ENCODE results near the gene MYBPH.
A peak's percentile ranks its signal among the peaks of the same experiment; 100 is the strongest.

Gene MYBPH

GRCh38 chr1:203129501-203130231 is 46.0 kb downstream of the MYBPH start:
- peak; percentile 95 for DNase-seq (ENCODE audit: low spot score)

DNA sequence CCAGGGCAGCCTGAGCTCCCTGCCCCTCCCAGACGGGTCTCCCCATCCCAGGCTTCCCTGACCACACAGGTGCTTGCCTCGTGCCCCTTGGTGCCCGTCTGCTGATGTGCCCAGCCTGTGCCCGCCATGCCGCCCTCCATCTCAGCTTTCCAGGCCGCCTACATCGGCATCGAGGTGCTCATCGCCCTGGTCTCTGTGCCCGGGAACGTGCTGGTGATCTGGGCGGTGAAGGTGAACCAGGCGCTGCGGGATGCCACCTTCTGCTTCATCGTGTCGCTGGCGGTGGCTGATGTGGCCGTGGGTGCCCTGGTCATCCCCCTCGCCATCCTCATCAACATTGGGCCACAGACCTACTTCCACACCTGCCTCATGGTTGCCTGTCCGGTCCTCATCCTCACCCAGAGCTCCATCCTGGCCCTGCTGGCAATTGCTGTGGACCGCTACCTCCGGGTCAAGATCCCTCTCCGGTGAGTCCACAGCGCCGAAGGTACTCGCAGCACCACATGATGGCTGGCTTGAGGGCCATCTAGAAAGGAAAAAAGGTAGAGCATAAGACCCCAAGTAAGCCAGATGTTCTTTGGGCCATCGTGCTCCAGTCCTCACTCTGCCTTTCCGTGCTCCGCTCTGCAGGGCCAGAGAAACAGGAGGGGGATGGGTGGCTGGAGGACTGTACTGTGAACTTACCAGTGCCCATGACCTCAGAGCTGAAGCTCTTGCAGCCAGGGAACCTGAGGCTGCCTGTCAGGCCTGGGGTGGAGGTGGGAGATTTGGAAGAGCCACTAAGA is 46.7 kb downstream of the MYBPH start:
- DNase-seq (ENCODE audit: low spot score) = peak; percentile 58

DNA sequence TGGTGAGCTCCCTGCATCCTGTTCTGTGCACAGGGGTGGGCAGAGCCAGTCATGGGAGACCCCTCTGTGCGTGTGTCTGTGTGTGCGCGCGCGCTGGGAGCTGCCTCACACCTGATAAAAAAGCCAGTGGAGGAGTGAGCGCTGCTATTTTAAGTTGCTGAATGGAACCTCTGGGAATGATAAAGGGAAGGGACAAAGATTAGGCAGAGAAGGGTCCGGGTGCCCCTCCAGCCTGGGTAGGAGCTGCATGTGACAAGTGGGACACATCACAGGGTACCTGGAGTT is 47.3 kb downstream of the MYBPH start:
- DNase-seq (ENCODE audit: low spot score) = no peak

DNA sequence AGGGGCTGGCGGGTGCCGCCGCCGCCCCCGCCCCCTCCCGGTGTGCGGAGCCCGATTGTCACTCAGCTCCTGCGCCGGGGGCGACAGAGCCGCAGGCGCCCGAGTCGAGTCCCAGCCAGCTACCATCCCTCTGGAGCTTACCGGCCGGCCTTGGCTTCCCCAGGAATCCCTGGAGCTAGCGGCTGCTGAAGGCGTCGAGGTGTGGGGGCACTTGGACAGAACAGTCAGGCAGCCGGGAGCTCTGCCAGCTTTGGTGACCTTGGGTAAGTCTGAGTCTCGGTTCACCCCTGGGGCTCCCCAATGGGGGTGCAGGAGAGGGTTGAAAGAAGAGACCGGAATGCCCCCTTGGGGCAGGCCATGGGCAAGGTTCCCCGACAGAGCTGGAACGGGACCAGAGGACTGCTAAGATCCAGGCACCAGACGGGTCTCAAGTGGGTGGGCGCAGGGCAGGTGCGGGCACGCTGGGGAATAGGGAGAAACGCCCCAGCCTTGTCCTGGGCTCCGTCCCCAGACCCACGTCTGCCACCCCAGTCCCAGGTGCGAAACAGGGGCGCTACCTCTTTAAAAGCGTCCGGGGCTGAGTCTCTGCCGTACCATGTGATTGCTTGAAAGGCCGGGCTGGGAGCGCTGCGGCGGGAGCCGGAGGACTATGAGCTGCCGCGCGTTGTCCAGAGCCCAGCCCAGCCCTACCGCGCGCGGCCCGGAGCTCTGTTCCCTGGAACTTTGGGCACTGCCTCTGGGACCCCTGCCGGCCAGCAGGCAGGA is 47.8 kb downstream of the MYBPH start, which contains the start of gene ADORA1:
Gene ADORA1, plus strand, starts transcription at position 61 of the 765 bp plus-strand sequence. CDS start 1,116 bp downstream, outside the sequence.
- peak; percentile 84 for DNase-seq (ENCODE audit: low spot score)

DNA sequence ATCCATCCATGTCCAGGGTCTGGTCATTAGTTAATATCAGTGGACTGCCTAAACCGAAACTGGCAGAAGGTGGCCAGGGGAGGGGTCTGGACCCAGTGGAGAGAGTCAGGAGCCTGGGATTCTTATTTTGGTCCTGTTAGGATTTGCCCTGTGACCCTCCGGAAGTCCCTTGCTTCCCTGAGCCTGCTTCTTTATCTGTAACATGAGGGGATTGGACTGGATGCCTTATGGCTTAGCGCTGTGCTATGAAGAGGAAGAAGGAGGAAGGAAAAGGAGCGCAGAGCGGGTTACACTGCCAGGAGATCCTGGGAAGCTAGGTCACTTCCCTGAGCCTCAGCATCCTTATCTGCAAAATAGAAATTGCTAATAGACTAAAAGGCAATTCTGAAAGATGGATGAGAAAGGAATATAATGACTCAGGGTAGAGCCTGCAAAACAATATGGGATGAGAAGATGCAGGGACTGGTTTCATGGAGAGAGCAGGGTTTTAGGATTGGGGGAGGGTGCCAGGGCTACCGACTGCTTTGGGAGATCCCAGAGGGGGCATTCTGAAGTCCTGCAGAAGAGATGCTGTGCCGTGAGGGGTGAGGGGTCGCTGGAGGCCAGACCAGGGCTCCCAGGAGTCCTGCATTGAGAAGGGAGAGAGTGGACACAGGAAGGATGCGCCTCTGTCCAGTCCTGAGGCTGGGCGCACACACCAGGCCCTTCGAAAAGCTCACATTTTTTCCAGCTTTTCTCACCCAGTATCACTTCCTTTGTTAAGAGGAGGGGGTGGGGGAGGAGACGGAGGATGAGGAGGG is 48.6 kb downstream of the MYBPH start:
- no peak for DNase-seq (ENCODE audit: low spot score)

DNA sequence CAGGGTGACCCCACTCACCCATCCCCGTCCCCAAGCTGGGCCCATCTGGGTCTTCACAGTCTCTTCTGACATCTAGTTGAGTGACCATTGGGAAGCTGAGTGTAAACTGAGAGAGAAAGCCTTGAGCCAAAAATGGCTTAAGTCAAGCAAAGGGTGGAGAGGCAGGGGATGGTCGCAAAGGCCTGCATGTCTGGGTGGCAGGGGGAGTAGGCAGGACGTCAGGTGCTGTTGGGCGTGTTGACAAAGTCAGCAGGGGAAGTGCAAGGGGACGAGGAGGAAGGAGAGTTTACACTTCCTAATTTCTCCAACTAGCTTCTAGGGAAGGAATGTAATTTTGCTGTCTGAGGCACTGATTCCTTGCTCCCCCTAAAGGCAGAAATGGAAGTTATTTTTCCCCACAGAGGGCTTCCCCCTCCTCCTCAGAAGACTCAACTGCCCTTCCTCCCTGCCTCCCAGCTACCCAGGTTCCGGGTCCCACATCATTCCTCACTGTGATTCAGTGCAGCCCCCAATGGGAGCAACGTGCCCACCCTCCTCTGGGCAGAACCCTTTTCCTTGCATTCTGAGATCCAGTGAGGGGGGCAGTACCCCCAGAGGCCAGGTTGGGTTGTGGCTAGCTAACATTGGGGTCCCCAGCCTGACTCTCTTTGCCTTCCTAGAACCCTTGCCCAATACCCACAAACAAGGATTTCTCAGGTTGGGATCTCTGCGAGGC is 49.3 kb downstream of the MYBPH start:
- peak; percentile 47 for DNase-seq (ENCODE audit: low spot score)

DNA sequence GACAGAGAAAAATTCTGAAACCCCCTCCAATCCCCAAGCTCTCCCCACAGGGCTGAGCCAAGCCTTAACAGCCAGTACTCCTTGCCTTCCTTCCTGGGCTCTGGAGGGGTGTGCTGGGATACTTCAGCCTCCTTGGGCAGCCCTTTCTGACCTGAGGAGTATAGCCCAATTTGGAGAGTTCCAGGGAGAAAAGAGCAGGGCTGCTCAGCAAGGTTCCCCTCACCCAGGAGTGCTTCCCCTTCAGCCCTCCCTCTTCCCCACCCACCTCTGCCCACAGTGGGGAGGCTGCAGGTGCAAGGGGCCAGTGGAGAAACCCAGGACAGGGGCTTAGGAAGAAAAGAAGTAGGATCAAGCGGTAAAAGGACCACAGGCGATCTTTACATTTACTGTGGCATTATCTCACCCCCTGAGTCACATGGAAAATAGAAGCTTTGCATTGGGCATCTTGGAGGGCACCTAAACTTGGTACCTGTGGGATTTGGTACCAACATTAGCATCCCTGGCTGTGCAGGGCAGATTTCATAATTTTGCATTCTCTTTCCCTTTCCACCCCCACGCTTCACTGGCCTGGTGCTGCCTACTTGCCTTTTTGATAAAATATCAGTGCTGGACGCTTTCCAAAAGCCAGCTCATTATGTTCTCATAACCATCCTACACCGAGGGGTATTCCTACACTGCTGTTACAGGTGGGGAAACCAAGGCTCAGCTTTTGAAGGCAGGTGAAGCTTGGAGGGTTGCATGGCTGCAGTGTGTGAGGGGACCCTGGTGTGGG is 50.9 kb downstream of the MYBPH start:
- DNase-seq (ENCODE audit: low spot score) = no peak

- no peak for DNase-seq (ENCODE audit: low spot score)
These were observed 51.6 kb downstream of the MYBPH start for GRCh38 chr1:203124011-203124410.

GRCh38 chr1:203122159-203122558 is 53.5 kb downstream of the MYBPH start:
- no peak for DNase-seq (ENCODE audit: low spot score)

- no peak for DNase-seq (ENCODE audit: low spot score)
These were observed 54.2 kb downstream of the MYBPH start for GRCh38 chr1:203121186-203122015.

DNA sequence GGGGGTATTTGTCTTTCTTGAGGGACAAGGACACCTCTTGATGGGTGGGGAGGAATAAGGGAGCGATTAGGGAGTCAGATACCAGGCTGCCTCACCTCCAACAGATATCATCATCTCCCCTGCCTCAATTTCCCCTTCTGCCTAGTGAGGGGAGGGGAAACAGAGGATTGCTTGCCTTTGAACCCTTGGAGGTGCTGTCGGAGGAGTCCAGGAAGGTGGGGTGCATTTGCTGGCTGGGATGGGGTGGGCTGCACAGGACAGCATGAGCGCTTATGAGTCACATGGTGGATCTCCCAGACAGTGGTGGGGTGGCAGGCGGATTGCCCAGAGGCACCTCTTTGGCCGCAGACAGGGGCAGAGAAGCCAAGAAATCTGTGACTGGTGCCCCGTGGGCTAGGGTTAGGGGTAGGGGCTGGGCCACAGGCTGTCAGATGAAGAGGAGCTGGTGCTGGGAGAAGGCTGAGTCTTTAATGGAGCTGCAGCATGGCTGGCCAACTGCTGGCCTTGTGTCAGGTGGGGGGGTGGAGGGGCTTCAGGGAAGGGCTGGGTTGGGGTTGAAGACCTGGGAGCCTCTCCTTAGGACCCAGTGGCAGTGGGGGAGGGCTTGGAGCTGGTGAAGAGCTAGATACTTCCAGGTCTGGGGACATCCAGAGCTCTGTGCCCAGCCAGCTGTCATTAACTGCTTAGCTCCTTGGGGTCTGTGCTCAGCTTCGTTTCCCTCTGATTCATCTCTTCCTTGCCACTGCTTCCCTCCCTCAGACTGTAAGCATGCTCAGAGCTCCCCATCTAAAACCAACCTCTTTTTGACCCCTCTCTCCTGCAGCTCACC is 55.1 kb downstream of the MYBPH start:
- no peak for DNase-seq (ENCODE audit: low spot score)

All from putamen (tissue), 1 donor.